Muscle of arm (tissue), 12 donors: Measurements from ENCODE around the gene BCAS4. TPM values are rescaled to one million over a fixed set of nuclear protein-coding genes. Genes with fewer than 3 reads are reported as not detected.

Source experiments
- DNase-seq: peaks from one replicate; pipeline ENCODE4 v3.0.0-alpha.2; 2013
- polyA plus RNA-seq, 12 donors: library from polyadenylated mRNA; unstranded; fragments of 120-200 nt; gene quantifications; one replicate each; pipeline ENCODE4 v1.2.1, GENCODE V29; 2013; ENCODE audit not compliant: insufficient read length in 12 of 12

The BCAS4 gene
- polyA plus RNA-seq, 12 donors = 2.1 to 5.1 (median 3.4) TPM; not detected in 1

- no peak for DNase-seq
Measured at GRCh38 chr20:50821257-50821921, 26.5 kb downstream of the BCAS4 start.

- DNase-seq = no peak
Measured at GRCh38 chr20:50821994-50822393, 27.1 kb downstream of the BCAS4 start.

GRCh38 chr20:50823319-50823718, 28.5 kb downstream of the BCAS4 start:
- DNase-seq = no peak

GRCh38 chr20:50824137-50824536, 29.3 kb downstream of the BCAS4 start:
- no peak for DNase-seq

- no peak for DNase-seq
Measured at GRCh38 chr20:50826121-50826520, 31.3 kb downstream of the BCAS4 start.

- DNase-seq = no peak
Measured at GRCh38 chr20:50828363-50829136, 33.7 kb downstream of the BCAS4 start.

GRCh38 chr20:50831622-50832021, 36.8 kb downstream of the BCAS4 start:
- DNase-seq = no peak

GRCh38 chr20:50834599-50835005, 39.7 kb downstream of the BCAS4 start:
- DNase-seq = peak; percentile 28

- peak; percentile 48 for DNase-seq
Measured at GRCh38 chr20:50837532-50838321, 42.9 kb downstream of the BCAS4 start.

- DNase-seq = no peak
Measured at GRCh38 chr20:50838322-50838625, 43.4 kb downstream of the BCAS4 start.

- no peak for DNase-seq
Measured at GRCh38 chr20:50838707-50839385, 44.0 kb downstream of the BCAS4 start.

GRCh38 chr20:50842821-50843220, 48.0 kb downstream of the BCAS4 start:
- no peak for DNase-seq

GRCh38 chr20:50843331-50844276, 48.7 kb downstream of the BCAS4 start:
- DNase-seq = no peak

GRCh38 chr20:50844430-50845100, 49.7 kb downstream of the BCAS4 start:
- no peak for DNase-seq

GRCh38 chr20:50845566-50846215, 50.8 kb downstream of the BCAS4 start:
- DNase-seq = no peak

- no peak for DNase-seq
Measured at GRCh38 chr20:50848341-50848808, 53.5 kb downstream of the BCAS4 start.

GRCh38 chr20:50848846-50849673, 54.2 kb downstream of the BCAS4 start:
- DNase-seq = no peak

GRCh38 chr20:50850721-50851286, 55.9 kb downstream of the BCAS4 start:
- DNase-seq = no peak
